HG03565 (cell line): Measurements from ENCODE around the gene MARCHF2.

ENCODE experiments used
- ATAC-seq: cut with Tn5 transposase; IDR thresholded peaks from one replicate; pipeline ENCODE4 v1.9.1; 2021; ENCODE audit warnings: mild to moderate bottlenecking, moderate library complexity; ENCODE audit not compliant: unreplicated experiment

Gene MARCHF2

DNA sequence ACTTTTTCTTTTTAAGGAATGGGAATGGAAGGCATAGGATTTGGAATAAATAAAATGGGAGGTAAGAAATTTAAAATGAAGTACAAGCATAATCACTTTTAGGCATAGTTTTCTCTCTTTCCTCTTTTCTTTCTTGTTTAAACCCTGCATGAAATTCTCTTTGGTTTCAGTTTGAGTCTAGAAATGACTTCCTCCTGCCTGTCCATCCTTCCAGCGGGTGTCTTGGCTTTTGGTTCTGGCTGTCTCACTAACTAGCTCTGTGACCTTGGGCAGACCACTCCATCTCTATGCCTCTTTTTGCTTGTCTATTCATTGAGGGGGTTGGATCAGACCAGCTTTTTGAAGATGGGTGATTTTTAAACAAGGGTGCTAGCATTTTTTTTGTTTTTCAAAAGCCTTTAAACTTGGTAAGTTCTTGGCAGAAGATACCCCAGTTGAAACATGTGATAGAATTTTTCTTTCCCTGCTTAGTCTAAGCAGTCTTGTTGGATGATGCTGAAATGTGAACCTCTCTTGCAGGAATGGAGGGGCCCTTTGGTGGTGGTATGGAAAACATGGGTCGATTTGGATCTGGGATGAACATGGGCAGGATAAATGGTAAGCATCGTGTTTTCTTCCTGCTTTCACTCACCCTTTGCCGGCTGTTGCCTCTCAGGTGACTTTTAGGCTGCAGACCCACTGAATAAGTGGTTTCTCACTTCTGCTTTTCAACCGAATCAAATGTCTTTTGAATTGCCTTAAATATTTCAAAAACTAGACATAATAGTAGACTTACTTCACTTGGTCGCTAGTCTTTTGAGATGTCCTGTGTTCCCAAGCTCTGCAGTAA, 60.8 kb downstream of the MARCHF2 start:
- ATAC-seq = no peak

DNA sequence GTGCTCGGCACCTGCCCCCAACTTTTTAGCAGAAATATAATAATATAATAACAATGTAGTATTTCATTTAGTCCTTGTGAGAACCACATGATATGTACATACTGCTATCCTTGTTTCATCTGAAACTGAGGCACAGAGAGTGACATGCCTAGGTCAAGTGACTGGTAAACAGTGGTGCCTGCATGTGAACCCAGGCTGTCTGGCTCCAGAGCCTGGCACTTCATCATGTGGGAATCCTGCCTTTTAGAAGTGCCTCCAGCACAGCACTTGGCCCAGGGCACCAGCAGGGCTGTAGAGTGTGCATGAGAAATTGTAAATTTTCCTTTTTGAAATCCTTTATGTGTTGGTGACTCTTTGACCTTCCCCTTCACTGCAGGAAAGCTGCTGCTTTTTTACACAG, 61.9 kb downstream of the MARCHF2 start:
- no peak for ATAC-seq

DNA sequence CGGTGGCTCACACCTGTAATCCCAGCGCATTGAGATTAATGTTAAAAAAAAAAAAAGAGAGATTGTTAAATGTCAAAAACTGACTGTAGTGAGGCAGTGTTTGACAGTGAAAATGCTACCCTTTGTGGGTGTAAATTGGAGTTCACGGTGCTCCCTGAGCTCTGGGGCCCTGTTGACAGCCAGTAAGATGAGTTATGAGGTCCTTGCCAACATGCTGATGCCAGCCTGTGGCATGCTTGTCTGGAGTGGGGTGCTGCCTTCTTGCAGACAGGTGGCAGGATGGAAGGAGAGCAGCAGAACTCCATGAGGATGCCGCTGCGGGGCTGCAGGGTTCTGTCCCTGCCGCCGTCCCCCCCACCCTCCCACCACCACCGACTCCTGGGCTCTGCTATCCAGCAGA, 63.4 kb downstream of the MARCHF2 start:
- no peak for ATAC-seq

DNA sequence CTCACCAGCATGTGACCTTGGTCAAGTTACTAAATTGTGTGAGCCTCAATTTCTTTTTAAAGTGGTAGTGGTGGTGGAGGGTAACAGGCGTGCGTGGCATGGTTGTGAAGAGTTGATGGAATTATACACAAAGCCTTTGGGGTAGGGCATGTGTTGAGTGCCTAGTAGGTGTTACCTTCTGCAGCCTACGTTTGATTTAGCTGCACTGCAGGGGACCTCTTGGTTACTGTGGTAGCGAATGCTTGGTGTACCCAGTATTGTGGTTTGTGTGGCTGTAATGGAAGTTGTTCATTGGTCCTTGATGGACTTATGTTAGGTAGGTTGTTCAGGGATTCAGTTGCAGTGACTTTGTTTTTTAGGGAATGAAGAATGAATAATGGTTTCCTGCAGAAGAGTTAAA, 64.8 kb downstream of the MARCHF2 start:
- ATAC-seq = no peak

DNA sequence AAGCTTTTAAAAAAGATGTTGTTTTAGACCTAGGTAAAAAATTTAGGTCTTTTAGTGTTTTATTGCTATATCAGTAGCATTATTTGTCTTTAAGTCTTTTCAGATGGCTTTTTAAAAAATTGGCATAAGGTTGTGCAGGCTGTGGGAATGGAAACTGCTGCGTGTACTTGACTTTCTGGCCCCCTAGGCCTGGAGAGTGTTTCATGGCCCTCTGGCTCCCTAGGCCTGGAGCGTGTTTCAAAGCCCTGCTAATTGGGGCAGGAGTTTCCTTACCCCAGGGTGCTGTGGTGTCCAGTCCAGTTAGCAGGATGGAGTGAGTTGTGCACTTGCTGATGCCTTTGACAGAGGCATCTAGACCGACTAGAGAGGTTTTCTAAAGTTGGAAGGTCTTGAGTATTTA, 65.5 kb downstream of the MARCHF2 start:
- no peak for ATAC-seq

DNA sequence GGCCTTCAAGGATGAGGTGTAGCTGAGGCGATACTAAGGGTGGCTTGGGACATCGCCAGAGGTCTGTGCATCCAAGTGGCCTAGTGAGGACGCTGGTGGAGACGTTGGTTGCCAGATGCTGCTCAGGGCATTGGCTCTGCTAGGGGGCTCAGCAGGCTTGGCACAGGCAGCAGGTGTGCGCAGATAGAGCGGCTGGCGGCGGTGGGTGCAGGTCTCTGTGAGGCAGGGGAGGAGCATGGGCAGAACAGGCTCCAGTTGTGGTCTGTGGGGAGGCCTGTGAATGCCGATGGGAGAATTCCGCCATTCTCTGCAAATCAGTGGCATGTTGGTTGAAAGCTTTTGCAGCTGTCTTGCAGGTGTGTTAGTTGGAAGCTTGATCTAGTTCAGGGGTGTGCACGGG, 68.1 kb downstream of the MARCHF2 start:
- no peak for ATAC-seq

DNA sequence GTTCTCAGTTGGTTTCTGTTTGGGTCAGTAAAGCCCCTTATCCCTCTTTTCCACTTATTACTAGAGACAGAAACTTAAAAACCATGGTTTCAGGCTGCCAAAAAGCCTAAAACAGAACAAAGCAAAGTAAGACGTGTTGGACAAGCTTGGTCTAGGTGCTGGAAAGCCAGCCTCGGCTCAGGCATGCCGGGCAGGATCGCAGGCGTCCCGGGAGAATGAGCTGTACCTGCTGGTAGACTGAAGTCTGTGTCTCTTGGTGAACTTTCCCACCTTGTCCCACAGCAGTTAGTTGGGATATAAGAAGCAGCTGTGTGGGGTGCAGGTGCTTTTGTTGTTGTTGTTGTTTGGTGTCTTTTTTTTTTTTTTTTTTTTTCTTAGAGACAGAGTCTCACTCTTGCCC, 68.5 kb downstream of the MARCHF2 start:
- ATAC-seq = no peak

DNA sequence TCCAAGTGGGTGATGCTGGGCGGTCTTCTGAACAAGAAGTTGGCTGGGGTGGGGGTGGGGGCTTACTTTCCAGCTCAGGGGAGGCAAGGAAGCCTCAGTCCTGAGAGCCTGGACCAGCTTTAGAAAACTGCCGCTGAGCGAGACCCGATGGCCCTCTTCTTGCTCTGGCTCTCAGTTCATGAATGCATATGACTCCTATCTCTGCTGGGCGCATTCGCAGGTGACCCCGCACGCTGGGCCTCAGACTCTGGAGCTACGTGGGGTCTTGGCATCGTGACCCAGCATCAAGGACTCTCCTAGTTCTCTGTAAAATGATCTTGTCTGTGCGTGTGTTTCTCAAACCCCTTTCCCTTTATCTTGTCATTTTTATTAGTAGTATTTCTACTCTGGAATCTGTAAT, 69.6 kb downstream of the MARCHF2 start:
- ATAC-seq = no peak

DNA sequence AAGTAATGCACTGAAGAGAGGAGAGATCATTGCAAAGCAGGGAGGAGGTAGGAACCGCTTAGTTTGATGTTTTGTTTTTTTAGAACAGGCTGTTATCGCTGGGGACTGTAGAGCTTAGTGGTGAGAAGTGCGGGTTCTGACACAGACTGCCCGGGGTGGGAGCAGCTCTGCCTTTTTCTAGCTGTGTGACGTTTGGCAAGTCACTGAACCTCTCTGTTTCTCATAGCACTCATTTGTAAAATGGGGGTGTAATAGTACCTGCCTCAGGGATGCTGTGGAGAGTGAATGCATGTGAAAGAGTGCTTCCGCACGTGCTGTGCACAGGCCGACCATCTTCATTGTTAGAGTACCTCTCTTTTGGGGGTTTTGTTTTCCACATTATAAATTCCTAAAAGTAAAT, 70.1 kb downstream of the MARCHF2 start:
- ATAC-seq = no peak

DNA sequence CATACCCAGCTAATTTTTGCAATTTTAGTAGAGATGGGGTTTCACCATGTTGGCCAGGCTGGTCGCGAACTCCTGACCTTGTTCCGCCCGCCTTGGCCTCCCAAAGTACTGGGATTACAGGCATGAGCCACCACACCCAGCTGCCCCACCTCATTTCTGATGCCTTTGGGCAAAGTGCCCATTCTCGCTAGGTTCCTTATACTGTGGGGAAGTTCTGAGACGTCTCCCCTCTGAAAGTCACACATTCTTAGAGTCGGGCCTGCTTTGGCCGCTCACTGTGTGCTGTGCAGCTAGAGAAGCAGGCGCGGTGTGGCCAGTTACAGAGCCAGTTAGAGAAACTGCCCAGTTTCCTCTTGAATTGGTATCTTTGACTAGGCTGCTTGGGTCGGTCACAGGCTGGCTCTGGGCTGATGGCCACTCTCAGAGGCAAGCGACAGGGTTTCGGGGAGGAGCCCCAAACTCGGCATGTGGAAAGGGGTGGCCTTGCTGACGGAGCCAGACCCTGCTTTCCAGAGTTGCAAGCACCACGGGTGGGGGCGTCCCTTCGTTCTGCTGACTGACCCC, 71.3 kb downstream of the MARCHF2 start:
- ATAC-seq = no peak

DNA sequence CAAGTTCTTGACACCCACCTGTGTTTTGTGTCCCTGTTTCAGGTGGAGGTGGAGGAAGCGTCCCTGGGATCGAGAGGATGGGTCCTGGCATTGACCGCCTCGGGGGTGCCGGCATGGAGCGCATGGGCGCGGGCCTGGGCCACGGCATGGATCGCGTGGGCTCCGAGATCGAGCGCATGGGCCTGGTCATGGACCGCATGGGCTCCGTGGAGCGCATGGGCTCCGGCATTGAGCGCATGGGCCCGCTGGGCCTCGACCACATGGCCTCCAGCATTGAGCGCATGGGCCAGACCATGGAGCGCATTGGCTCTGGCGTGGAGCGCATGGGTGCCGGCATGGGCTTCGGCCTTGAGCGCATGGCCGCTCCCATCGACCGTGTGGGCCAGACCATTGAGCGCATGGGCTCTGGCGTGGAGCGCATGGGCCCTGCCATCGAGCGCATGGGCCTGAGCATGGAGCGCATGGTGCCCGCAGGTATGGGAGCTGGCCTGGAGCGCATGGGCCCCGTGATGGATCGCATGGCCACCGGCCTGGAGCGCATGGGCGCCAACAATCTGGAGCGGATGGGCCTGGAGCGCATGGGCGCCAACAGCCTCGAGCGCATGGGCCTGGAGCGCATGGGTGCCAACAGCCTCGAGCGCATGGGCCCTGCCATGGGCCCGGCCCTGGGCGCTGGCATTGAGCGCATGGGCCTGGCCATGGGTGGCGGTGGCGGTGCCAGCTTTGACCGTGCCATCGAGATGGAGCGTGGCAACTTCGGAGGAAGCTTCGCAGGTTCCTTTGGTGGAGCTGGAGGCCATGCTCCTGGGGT, 72.7 kb downstream of the MARCHF2 start:
- ATAC-seq = no peak

DNA sequence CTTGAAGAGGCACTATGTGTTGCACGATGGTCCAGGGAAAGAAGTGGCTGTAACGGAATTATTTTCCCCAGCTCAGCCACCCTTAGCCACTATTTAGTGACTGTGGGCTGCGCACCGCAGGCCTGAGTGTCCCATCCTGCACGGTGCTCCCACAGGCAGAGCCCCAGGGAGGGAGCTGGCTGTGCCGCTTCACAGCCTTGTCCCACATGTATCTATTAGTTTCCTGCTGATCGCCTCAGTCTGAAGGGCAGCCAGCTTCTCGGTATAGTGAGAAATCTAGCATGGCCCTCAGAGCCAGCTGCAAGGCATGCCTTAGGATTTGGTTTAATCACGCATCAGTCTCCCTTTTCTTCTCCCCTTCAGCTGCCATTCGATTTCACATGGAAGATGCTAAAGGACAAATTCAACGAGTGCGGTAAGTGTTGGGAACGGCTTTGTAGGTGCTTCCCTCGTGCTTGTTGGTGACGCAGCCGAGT, 73.6 kb downstream of the MARCHF2 start:
- no peak for ATAC-seq

DNA sequence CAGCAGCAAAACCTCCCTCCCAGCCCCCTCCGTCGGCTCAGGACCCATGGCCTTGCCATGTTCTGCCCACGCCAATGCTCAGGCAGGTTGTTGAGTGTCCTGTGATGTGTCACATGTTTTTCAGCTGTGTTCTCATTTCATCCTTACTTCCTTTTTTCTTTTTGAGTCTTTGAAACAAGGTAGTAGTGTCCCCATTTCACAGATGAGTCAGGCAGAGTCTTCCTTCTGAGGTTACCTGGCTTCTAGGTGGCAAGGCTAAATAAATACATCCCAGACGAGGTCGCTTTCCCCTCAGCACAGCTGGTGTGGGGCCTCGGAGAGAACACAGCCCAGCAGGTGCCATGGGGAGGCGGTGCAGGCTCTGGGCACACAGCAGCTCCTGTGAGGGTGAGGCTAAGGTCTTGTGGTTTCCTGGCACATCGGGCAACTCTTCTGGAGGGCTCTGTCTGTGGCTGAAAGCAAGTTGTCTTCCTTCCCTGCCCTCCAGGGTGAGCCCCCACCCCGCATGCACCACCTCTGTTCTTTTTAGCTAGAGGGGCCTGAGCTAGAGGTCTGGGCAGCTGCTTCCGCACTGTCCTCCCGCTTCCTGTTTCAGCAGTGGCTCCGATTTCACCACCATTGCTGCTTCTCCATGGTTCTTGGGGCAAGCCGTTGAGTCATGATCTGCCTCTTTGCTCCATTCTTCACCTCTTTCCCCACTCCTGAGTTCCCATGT, 74.2 kb downstream of the MARCHF2 start:
- ATAC-seq = no peak

DNA sequence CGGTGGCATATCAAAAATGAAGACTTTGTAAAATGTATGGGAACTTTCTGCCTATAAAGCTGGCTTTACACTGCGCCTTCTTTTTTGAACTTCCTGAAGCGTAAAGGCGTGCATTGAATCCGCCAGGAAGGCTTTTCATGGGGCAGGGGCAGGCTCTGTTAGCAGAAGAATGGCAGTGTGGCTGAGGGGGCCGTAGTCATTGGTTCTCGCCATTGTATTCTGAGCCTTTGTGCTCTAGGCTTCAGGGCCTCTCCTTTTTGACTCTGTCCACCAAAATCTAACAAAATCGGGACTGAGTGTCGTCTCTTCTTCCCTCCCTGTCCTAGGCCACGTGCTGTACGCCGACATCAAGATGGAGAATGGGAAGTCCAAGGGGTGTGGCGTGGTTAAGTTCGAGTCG, 75.3 kb downstream of the MARCHF2 start:
- ATAC-seq = no peak
